ENCODE results near the gene DNAAF3.

GRCh38 chr19:55208880-55209692 lies 42.7 kb upstream of the DNAAF3 start, which contains the start of gene PTPRH:
- TF ChIP-seq, protein P1, sequence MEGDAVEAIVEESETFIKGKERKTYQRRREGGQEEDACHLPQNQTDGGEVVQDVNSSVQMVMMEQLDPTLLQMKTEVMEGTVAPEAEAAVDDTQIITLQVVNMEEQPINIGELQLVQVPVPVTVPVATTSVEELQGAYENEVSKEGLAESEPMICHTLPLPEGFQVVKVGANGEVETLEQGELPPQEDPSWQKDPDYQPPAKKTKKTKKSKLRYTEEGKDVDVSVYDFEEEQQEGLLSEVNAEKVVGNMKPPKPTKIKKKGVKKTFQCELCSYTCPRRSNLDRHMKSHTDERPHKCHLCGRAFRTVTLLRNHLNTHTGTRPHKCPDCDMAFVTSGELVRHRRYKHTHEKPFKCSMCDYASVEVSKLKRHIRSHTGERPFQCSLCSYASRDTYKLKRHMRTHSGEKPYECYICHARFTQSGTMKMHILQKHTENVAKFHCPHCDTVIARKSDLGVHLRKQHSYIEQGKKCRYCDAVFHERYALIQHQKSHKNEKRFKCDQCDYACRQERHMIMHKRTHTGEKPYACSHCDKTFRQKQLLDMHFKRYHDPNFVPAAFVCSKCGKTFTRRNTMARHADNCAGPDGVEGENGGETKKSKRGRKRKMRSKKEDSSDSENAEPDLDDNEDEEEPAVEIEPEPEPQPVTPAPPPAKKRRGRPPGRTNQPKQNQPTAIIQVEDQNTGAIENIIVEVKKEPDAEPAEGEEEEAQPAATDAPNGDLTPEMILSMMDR (optimal IDR thresholded peaks at IDR 0.05 in 1 of 3, IDR thresholded peaks at IDR 0.05 in 1 of 3, conservative IDR thresholded peaks at IDR 0.05 in 1 of 3; ENCODE audit: extremely low read depth in 1 of 3, insufficient read depth in 2 of 3, low read length in 3 of 3) = no peak
- TF ChIP-seq EZH2 (IDR thresholded peaks at IDR 0.05; ENCODE audit: low read length) = no peak
